HepG2 (cell line): ENCODE measurements around the gene PSME3IP1. TPM values are rescaled to one million over a fixed set of nuclear protein-coding genes. Genes with fewer than 3 reads are reported as not detected.

ENCODE experiments used
- ATAC-seq: fragments of 200-7000 bp; cut with Tn5 transposase; 3 replicates; pipeline ENCODE4 v1.9.1; 2020; ENCODE audit warnings: mild to moderate bottlenecking, moderate library complexity
- BruUV-seq: library from RNA; stranded (reverse); fragments of 400-500 nt; replicated peaks from 2 replicates; lab custom pipeline; 2021; lab: Mats Ljungman, UMichigan
- CTCF ChIA-PET: fragments of 300-600 bp; formaldehyde crosslinking; extraction: SDS; loops from one replicate; lab custom pipeline; 2021; ENCODE audit warnings: low total read pairs, inconsistent platforms, low intra/inter-chr PET ratio; lab: Yijun Ruan, JAX
- POLR2A ChIA-PET: fragments of 350-600 bp; sonication (Branson Sonifier 250); formaldehyde crosslinking; loops from one replicate; lab custom pipeline; 2020; ENCODE audit warnings: antibody characterized with exemption, inconsistent platforms; lab: Yijun Ruan, JAX
- DNase-seq: peaks from one replicate; pipeline ENCODE4 v3.0.0-alpha.2; 2015; ENCODE audit warnings: low spot score
- FAIRE-seq: peaks from 3 replicates; lab custom pipeline; 2011; peaks lifted over from hg19 to GRCh38; lab: Jason Lieb, UNC
- H2AFZ ChIP-seq: one replicate; pipeline ENCODE4 v1.6.1; 2011; ENCODE audit warnings: low read length, inconsistent platforms
- H3K27ac ChIP-seq: fragments of 300-600 bp; 3 replicates; pipeline ENCODE4 v1.8.0; 2011; ENCODE audit warnings: mixed run types, mild to moderate bottlenecking, mixed read lengths, low read length, inconsistent platforms; ENCODE audit not compliant: insufficient read depth; ENCODE audit errors: extremely low read length
- H3K27me3 ChIP-seq, 2 experiments: fragments of 200-600 bp in 1 of 2; 2 replicates in 1 of 2; 3 replicates in 1 of 2; pipeline versions ENCODE4 v1.6.0 to v1.8.0; 2011; ENCODE audit warnings: low read length in 2 of 2, mild to moderate bottlenecking in 2 of 2, moderate library complexity in 2 of 2, inconsistent platforms in 1 of 2; ENCODE audit not compliant: insufficient read depth in 2 of 2, control insufficient read depth in 1 of 2
- H3K36me3 ChIP-seq, 2 experiments: fragments of 200-600 bp in 1 of 2; replicated peaks in 1 of 2; 2 replicates in 1 of 2; 3 replicates in 1 of 2; pipeline versions ENCODE4 v1.5.1 to v1.8.0; 2011; ENCODE audit warnings: low read length in 2 of 2, inconsistent platforms in 1 of 2; ENCODE audit not compliant: insufficient read depth in 2 of 2, control insufficient read depth in 1 of 2
- H3K4me1 ChIP-seq: 2 replicates; pipeline ENCODE4 v1.5.1; 2012; ENCODE audit warnings: low read length, inconsistent platforms; ENCODE audit not compliant: insufficient read depth
- H3K4me2 ChIP-seq: 2 replicates; pipeline ENCODE4 v1.6.0; 2011; ENCODE audit warnings: low read depth, low read length, inconsistent platforms
- H3K4me3 ChIP-seq, 3 experiments: fragments of 200-600 bp in 1 of 3; sonication (generic), shearing (Covaris generic) in 1 of 3; replicated peaks in 1 of 3; 2 replicates each; pipeline ENCODE4 v1.5.1; 2011 to 2016; ENCODE audit warnings: low read length in 3 of 3, inconsistent platforms in 2 of 3, low read depth in 2 of 3, mild to moderate bottlenecking in 2 of 3, control low read depth in 1 of 3, mixed read lengths in 1 of 3; ENCODE audit not compliant: insufficient read depth in 1 of 3
- H3K79me2 ChIP-seq: one replicate; pipeline ENCODE4 v1.6.1; 2011; ENCODE audit warnings: low read length, inconsistent platforms; ENCODE audit not compliant: insufficient read depth
- H3K9ac ChIP-seq: 2 replicates; pipeline ENCODE4 v1.6.0; 2011; ENCODE audit warnings: mild to moderate bottlenecking, low read depth, low read length, inconsistent platforms; ENCODE audit not compliant: insufficient read depth
- H3K9me3 ChIP-seq: 2 replicates; pipeline ENCODE4 v1.5.1; 2012; ENCODE audit warnings: mild to moderate bottlenecking, low read length
- H4K20me1 ChIP-seq: 2 replicates; pipeline ENCODE4 v1.6.0; 2011; ENCODE audit warnings: inconsistent platforms, mild to moderate bottlenecking, low read length, moderate library complexity; ENCODE audit not compliant: insufficient read depth
- AGO2 ChIP-seq: fragments of 200-400 bp; formaldehyde crosslinking; optimal IDR thresholded peaks from 2 replicates; pipeline ENCODE3; 2017; ENCODE audit warnings: mild to moderate bottlenecking, low read depth, low read length, moderate library complexity
- CEBPG ChIP-seq: IDR thresholded peaks from 2 replicates; pipeline ENCODE4 v1.6.1; 2016
- FOXO4 ChIP-seq: sonication (generic); formaldehyde crosslinking; conservative IDR thresholded peaks from 2 replicates; pipeline ENCODE4 v1.8.1; 2023; ENCODE audit warnings: missing genetic modification reagents
- MAX ChIP-seq: IDR thresholded peaks from 2 replicates; pipeline ENCODE4 v1.6.1; 2012; ENCODE audit warnings: inconsistent platforms
- MYC ChIP-seq: sonication (generic); formaldehyde crosslinking; IDR thresholded peaks from 2 replicates; pipeline ENCODE4 v1.9.0; 2021; ENCODE audit warnings: missing genetic modification reagents, borderline replicate concordance
- NR2F1 ChIP-seq, 2 experiments: fragments of 450-650 bp in 1 of 2; formaldehyde crosslinking in 1 of 2; IDR thresholded peaks; 2 replicates each; pipeline versions ENCODE4 v1.5.0 to v1.6.1; 2016 to 2020; ENCODE audit warnings: mild to moderate bottlenecking in 1 of 2, missing compliant biosample characterization in 1 of 2, missing genetic modification reagents in 1 of 2, moderate library complexity in 1 of 2
- USF2 ChIP-seq, 2 experiments: sonication (generic) in 1 of 2; formaldehyde crosslinking in 1 of 2; IDR thresholded peaks; 2 replicates each; pipeline versions ENCODE4 v1.5.1 to v1.6.1; 2011 to 2020; ENCODE audit warnings: borderline replicate concordance in 1 of 2, low read depth in 1 of 2, low read length in 1 of 2, mild to moderate bottlenecking in 1 of 2, missing genetic modification reagents in 1 of 2, moderate library complexity in 1 of 2
- ZMAT5 ChIP-seq: sonication (generic); formaldehyde crosslinking; IDR thresholded peaks from 2 replicates; pipeline ENCODE4 v1.5.0; 2020; ENCODE audit warnings: mild to moderate bottlenecking, low read depth, missing genetic modification reagents, borderline replicate concordance
- ZNF205 ChIP-seq: IDR thresholded peaks from 2 replicates; pipeline ENCODE4 v1.6.1; 2018; ENCODE audit warnings: missing biosample characterization, missing genetic modification reagents
- ZNF543 ChIP-seq: sonication (generic); formaldehyde crosslinking; IDR thresholded peaks from 2 replicates; pipeline ENCODE4 v1.4.0; 2020; ENCODE audit warnings: mild to moderate bottlenecking, missing genetic modification reagents
- ZNF687 ChIP-seq: sonication (generic); formaldehyde crosslinking; IDR thresholded peaks from 2 replicates; pipeline ENCODE4 v1.5.1; 2020; ENCODE audit warnings: mild to moderate bottlenecking, missing genetic modification reagents, moderate library complexity
- ZSCAN25 ChIP-seq: sonication (generic); formaldehyde crosslinking; IDR thresholded peaks from 2 replicates; pipeline ENCODE4 v1.8.0; 2022; ENCODE audit warnings: mild to moderate bottlenecking, missing genetic modification reagents
- WGBS: methylation state at CpG from one replicate; pipeline ENCODE4 v1.1.6; 2017; ENCODE audit warnings: low lambda C conversion rate; 5-methylcytosine and 5-hydroxymethylcytosine counted together
- in situ Hi-C: cut with HindIII; loops from 2 replicates; pipeline ENCODE4 v1.10.0; 2017; ENCODE audit warnings: low pct_unique_long_range_greater_than_20kb; ENCODE audit not compliant: extremely low pct_ligation_motif_present
- intact Hi-C: fragments of 100-400 bp; cut with micrococcal nuclease; formaldehyde crosslinking; loops from one replicate; pipeline ENCODE4 v1.10.0; 2022; ENCODE audit not compliant: unreplicated experiment
- polyA plus RNA-seq, 8 experiments: library from polyadenylated mRNA; depleted of rRNA in 3 of 8; stranded (reverse) in 7 of 8; unstranded in 1 of 8; fragments of >200 nt; fragmentation: Illumina TruSeq in 4 of 8; extraction: Trizol in 4 of 8; gene quantifications; 2 replicates each; pipeline versions ENCODE4 v1.2.1 to v1.2.3, GENCODE V29; 2011 to 2016; ENCODE audit warnings: low read depth in 4 of 8, missing spikeins in 1 of 8, mixed read lengths in 1 of 8; ENCODE audit not compliant: insufficient read depth in 1 of 8
- total RNA-seq, 5 experiments: library from RNA; depleted of rRNA; stranded (reverse); fragments of >200 nt; fragmentation: Illumina TruSeq; extraction: Trizol; gene quantifications; 2 replicates each; pipeline ENCODE4 v1.2.3, GENCODE V29; 2016; ENCODE audit warnings: low read depth in 1 of 5

The PSME3IP1 gene
- total and polyA plus RNA-seq, 2 of the 13 experiments (the other 11 are each of a cell fraction or from before 2014, with no cell fraction given) = 90.8 to 99.8 TPM

GRCh38 chr16:57146040-57146647 lies 39.7 kb downstream of the PSME3IP1 start:
- no peak overlapping the region for H2AFZ ChIP-seq
- DNase-seq = no peak
- CTCF ChIA-PET = no interaction called here

More at GRCh38 chr16:57146040-57146647, 39.7 kb downstream of the PSME3IP1 start:
- in situ Hi-C loops (no loop called here), intact Hi-C loops (no loop called here)
- Histone ChIP-seq H3K79me2 (no peaks in the 10 kb centered on the region), H3K9me3 (no peaks in the 10 kb centered on the region), H3K4me3 (no peak overlapping the region), H3K27me3 (no peaks in the 10 kb centered on the region), H3K9ac (no peak overlapping the region), H3K4me2 (0 out of 2 replicates have a peak overlapping the region, but pooled peaks have one; percentile 31), H3K4me1 (peaks cover 26% of the 10 kb centered on the region), H3K27ac (no peak overlapping the region), H4K20me1 (no peaks in the 10 kb centered on the region), H3K36me3 (no peaks in the 10 kb centered on the region)
- ATAC-seq (peak; percentile 57), FAIRE-seq (no peak)
- no TSS peak for BruUV-seq
- no peak for TF ChIP-seq FOXO4 (CRISPR knock-in tag)
- TF ChIP-seq NR2F1 (CRISPR knock-in tag; IDR thresholded peaks at IDR 0.05) = no peak
- TF ChIP-seq ZNF543 = peak; percentile 19; the same call in 1 of the 2 replicates
- TF ChIP-seq MYC (CRISPR knock-in tag) = peak; percentile 45; the same call in 1 of the 2 replicates
- TF ChIP-seq ZNF205 (CRISPR knock-in tag) = no peak
- peak; percentile 15 for TF ChIP-seq AGO2
- TF ChIP-seq USF2 (IDR thresholded peaks at IDR 0.05; ENCODE audit: low read depth, low read length) = no peak
- TF ChIP-seq USF2 (CRISPR knock-in tag; IDR thresholded peaks at IDR 0.05; ENCODE audit: borderline replicate concordance) = no peak
- TF ChIP-seq CEBPG = no peak
- peak; percentile 52; the same call in 1 of the 2 replicates for TF ChIP-seq ZNF687 (CRISPR knock-in tag)
- peak; percentile 92 for TF ChIP-seq ZSCAN25 (CRISPR knock-in tag)
- no peak for TF ChIP-seq ZMAT5 (CRISPR knock-in tag)
- TF ChIP-seq MAX = 0 out of 2 replicates have a peak, but pooled peaks have one; percentile 13
- 92% methylated on average over 19 of the region's 24 CpGs for WGBS
- POLR2A ChIA-PET = no interaction called here
